ENCODE data around the gene CDK18.

DNA sequence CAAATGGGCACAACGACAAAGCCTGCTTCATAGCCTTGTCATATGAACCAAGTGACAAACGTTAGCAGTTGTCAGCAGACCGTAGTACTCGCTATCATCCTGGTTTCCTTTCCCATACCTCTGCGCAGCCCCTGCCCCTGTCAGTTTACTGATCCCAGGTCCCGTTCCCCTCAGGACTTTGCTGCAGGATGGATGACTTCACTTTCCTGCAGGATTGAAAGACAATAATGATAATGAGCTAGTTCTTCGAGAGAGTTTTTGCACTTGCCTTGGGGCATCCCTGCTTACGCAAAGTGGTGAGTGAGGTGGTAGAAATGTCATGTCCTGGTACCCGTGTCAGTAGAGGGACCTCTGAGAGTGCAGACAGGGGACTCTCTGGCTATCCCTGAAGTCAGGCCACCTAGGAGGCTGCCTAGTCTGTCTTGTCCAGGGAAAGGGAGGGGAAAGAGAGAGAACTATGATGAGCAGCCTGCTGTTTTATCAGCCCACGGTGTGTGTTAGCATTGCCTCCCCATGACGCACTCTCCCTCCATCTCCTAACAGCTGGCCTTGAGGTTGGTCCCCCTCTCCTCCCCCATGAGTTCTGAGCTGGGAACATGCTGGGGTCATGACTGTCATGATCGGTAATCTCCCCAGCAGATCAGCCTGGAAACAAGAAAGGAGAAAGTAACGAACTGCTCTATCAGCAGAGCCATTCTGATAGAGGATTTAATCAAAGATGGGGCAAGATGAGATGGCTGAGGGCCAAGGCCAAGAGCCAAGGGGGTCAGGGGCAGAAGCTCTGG is 73.6 kb downstream of the CDK18 start:
- TF ChIP-seq TAF1 (IDR thresholded peaks at IDR 0.05; ENCODE audit: borderline replicate concordance, low read depth, low read length) (no peak), MTA3 (IDR thresholded peaks at IDR 0.05; ENCODE audit: borderline replicate concordance, low read length) (no peak)

Measured in GM12878 (cell line).